OCI-LY1 (cell line): Measurements from ENCODE around the gene CCDC127.
"Not testable (repeated sequence)": the region's sequence is repeated elsewhere in the genome, so short reads cannot be mapped to it uniquely, and the experiment has no call there.

Experiments
- CTCF ChIP-seq: fragments of 200-600 bp; sonication (generic), shearing (Covaris generic); IDR thresholded peaks from 2 replicates; pipeline ENCODE4 v1.5.1; 2017; ENCODE audit warnings: mild to moderate bottlenecking, antibody characterized with exemption, low read length, moderate library complexity, mixed read lengths
- EZH2 ChIP-seq: fragments of 200-600 bp; sonication (generic), shearing (Covaris generic); IDR thresholded peaks from 2 replicates; pipeline ENCODE4 v1.8.0; 2017; ENCODE audit warnings: borderline replicate concordance, mixed run types, mild to moderate bottlenecking, antibody characterized with exemption, low read length, moderate library complexity, mixed read lengths

GRCh38 chr5:222951-223715 is 5.2 kb upstream of the CCDC127 start:
- not testable (repeated sequence) for TF ChIP-seq CTCF, EZH2
